ENCODE measurements around the gene PNP. TPM values are rescaled to one million over a fixed set of nuclear protein-coding genes. Genes with fewer than 3 reads are reported as not detected.

The PNP gene
- total and polyA plus RNA-seq, 10 of the 15 experiments (the other 5 are each of a cell fraction or from before 2014, with no cell fraction given), result 103 to 215 (median 138) TPM

DNA sequence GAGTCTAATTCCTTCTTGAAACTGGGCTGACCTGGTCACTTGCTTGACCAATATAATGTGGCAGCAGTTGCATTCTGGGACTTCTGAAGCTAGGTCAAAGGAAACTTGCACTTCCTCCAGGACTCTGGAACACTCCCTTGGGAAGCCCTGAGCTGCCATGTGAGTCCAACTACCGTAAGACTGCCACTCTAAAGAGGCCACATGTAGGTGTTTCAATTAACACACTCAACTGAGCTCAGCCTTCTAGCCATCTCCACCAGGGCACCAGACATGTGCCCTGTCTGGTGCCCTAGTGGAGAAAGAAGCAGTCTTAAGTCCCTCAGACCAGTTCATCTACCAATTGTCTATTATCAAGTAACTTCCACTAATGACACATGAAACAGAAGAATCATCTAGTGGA, 49.8 kb upstream of the PNP start:
- no TSS peak for BruUV-seq (replicated peaks)
- WGBS (ENCODE audit: insufficient coverage, insufficient replicate concordance, low lambda C conversion rate, missing lambda C conversion rate), result 73% methylated on average over 1 of the region's 1 CpG
- no peak overlapping the region for H2AFZ ChIP-seq (ENCODE audit: control insufficient read depth, low read depth, low read length)
- no peaks in the 10 kb centered on the region for H4K20me1 ChIP-seq (ENCODE audit: control insufficient read depth, insufficient read depth)
- no peak overlapping the region for H3K4me2 ChIP-seq (ENCODE audit: control insufficient read depth, insufficient read depth)
- in situ Hi-C loops (cut with MboI) (loop anchor here (5.0 kb wide), 1 partner anchor 33 kb away; the partner anchor contains the start of gene OSGEP), intact Hi-C loops (cut with micrococcal nuclease; ENCODE audit: unreplicated experiment) (loop anchor here (5.0 kb wide), 1 partner anchor 113 kb away; no protein-coding TSS in a partner anchor)
- ChIA-PET RAD21 (ENCODE audit: unreplicated experiment) (interaction anchor here (1.0 kb wide), 1 partner anchor 42 kb away, joined by 3 read pairs; the partner anchor contains the start of gene PIP4P1), SMC1A (ENCODE audit: uncharacterized antibody, unreplicated experiment) (no interaction called here), POLR2A (no interaction called here), CTCF (interaction anchor here (0.6 to 0.7 kb wide), 2 partner anchors 40 to 212 kb away, joined by 3 to 4 read pairs; no protein-coding TSS in a partner anchor)
- no peaks in the 10 kb centered on the region for H3K9me3 ChIP-seq (replicated peaks; ENCODE audit: control insufficient read depth, insufficient read depth, low read length)
- H3K27ac ChIP-seq (ENCODE audit: control insufficient read depth, insufficient read depth), result no peak overlapping the region
- H3K27me3 ChIP-seq (replicated peaks in 1 of 2; ENCODE audit: control insufficient read depth in 2 of 2, insufficient read depth in 2 of 2, low read length in 1 of 2), result no peaks in the 10 kb centered on the region
- H3K9ac ChIP-seq (ENCODE audit: control insufficient read depth, insufficient read depth, low read length), result no peak overlapping the region
- H3K36me3 ChIP-seq (ENCODE audit: control insufficient read depth in 2 of 2, insufficient read depth in 2 of 2, low read length in 1 of 2), result no peaks in the 10 kb centered on the region
- ATAC-seq (no peak), FAIRE-seq (no peak), DNase-seq (ENCODE audit: low read depth, low spot score) (no peak)
- no peak overlapping the region for H3K4me3 ChIP-seq
- no peaks in the 10 kb centered on the region for H3K79me2 ChIP-seq (ENCODE audit: control insufficient read depth, insufficient read depth, low read length)
- H3K4me1 ChIP-seq (ENCODE audit: control insufficient read depth, insufficient read depth, low read length), result peaks cover 4% of the 10 kb centered on the region
- no peak for TF ChIP-seq GABPA (IDR thresholded peaks at IDR 0.05; ENCODE audit: low read depth)
- TF ChIP-seq CHD4 (IDR thresholded peaks at IDR 0.05), result no peak
- TF ChIP-seq, protein P1, sequence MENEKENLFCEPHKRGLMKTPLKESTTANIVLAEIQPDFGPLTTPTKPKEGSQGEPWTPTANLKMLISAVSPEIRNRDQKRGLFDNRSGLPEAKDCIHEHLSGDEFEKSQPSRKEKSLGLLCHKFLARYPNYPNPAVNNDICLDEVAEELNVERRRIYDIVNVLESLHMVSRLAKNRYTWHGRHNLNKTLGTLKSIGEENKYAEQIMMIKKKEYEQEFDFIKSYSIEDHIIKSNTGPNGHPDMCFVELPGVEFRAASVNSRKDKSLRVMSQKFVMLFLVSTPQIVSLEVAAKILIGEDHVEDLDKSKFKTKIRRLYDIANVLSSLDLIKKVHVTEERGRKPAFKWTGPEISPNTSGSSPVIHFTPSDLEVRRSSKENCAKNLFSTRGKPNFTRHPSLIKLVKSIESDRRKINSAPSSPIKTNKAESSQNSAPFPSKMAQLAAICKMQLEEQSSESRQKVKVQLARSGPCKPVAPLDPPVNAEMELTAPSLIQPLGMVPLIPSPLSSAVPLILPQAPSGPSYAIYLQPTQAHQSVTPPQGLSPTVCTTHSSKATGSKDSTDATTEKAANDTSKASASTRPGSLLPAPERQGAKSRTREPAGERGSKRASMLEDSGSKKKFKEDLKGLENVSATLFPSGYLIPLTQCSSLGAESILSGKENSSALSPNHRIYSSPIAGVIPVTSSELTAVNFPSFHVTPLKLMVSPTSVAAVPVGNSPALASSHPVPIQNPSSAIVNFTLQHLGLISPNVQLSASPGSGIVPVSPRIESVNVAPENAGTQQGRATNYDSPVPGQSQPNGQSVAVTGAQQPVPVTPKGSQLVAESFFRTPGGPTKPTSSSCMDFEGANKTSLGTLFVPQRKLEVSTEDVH (IDR thresholded peaks at IDR 0.05; ENCODE audit: low read depth, partially characterized antibody), result no peak
- no peak for TF ChIP-seq ZBTB33 (IDR thresholded peaks at IDR 0.05)
- TF ChIP-seq, protein P2, sequence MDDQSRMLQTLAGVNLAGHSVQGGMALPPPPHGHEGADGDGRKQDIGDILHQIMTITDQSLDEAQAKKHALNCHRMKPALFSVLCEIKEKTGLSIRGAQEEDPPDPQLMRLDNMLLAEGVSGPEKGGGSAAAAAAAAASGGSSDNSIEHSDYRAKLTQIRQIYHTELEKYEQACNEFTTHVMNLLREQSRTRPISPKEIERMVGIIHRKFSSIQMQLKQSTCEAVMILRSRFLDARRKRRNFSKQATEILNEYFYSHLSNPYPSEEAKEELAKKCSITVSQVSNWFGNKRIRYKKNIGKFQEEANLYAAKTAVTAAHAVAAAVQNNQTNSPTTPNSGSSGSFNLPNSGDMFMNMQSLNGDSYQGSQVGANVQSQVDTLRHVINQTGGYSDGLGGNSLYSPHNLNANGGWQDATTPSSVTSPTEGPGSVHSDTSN (IDR thresholded peaks at IDR 0.05; ENCODE audit: insufficient replicate concordance, low read depth, low read length), result no peak
- no peak for TF ChIP-seq MEF2A (IDR thresholded peaks at IDR 0.05; ENCODE audit: insufficient read depth, low read depth, low read length)
- TF ChIP-seq MAX (IDR thresholded peaks at IDR 0.05; ENCODE audit: low read depth, low read length), result no peak
- TF ChIP-seq SMAD1 (IDR thresholded peaks at IDR 0.05; ENCODE audit: low read depth, partially characterized antibody), result no peak
- TF ChIP-seq WRNIP1 (IDR thresholded peaks at IDR 0.05; ENCODE audit: borderline replicate concordance, low read depth, low read length), result no peak
- TF ChIP-seq JUND (IDR thresholded peaks at IDR 0.05; ENCODE audit: low read depth, low read length), result no peak
- TF ChIP-seq HDGF (IDR thresholded peaks at IDR 0.05), result no peak
- no peak for TF ChIP-seq SUPT20H (IDR thresholded peaks at IDR 0.05; ENCODE audit: borderline replicate concordance, control insufficient read depth, low read depth, low read length)
- no peak for TF ChIP-seq POLR2AphosphoS2 (IDR thresholded peaks at IDR 0.05; ENCODE audit: low read depth, low read length)
- TF ChIP-seq, protein P3, sequence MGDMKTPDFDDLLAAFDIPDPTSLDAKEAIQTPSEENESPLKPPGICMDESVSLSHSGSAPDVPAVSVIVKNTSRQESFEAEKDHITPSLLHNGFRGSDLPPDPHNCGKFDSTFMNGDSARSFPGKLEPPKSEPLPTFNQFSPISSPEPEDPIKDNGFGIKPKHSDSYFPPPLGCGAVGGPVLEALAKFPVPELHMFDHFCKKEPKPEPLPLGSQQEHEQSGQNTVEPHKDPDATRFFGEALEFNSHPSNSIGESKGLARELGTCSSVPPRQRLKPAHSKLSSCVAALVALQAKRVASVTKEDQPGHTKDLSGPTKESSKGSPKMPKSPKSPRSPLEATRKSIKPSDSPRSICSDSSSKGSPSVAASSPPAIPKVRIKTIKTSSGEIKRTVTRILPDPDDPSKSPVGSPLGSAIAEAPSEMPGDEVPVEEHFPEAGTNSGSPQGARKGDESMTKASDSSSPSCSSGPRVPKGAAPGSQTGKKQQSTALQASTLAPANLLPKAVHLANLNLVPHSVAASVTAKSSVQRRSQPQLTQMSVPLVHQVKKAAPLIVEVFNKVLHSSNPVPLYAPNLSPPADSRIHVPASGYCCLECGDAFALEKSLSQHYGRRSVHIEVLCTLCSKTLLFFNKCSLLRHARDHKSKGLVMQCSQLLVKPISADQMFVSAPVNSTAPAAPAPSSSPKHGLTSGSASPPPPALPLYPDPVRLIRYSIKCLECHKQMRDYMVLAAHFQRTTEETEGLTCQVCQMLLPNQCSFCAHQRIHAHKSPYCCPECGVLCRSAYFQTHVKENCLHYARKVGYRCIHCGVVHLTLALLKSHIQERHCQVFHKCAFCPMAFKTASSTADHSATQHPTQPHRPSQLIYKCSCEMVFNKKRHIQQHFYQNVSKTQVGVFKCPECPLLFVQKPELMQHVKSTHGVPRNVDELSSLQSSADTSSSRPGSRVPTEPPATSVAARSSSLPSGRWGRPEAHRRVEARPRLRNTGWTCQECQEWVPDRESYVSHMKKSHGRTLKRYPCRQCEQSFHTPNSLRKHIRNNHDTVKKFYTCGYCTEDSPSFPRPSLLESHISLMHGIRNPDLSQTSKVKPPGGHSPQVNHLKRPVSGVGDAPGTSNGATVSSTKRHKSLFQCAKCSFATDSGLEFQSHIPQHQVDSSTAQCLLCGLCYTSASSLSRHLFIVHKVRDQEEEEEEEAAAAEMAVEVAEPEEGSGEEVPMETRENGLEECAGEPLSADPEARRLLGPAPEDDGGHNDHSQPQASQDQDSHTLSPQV (IDR thresholded peaks at IDR 0.05), result no peak
